ENCODE data around the gene DNAH2.
A peak's percentile ranks its signal among the peaks of the same experiment; 100 is the strongest.

The DNAH2 gene

GRCh38 chr17:7716901-7717755 lies at the start of gene DNAH2:
DNAH2 (plus strand) TSS chr17:7717744; CDS start chr17:7719735, 1,991 bp downstream.
- DNase-seq, result peak; percentile 83

- DNase-seq, result no peak
Observed at GRCh38 chr17:7668482-7668881, 49.1 kb upstream of the DNAH2 start.

GRCh38 chr17:7673239-7673638 lies 44.3 kb upstream of the DNAH2 start:
- no peak for DNase-seq

GRCh38 chr17:7674934-7675333 lies 42.6 kb upstream of the DNAH2 start:
- no peak for DNase-seq

GRCh38 chr17:7676533-7676932 lies 41.0 kb upstream of the DNAH2 start:
- DNase-seq, result no peak

GRCh38 chr17:7677388-7678067 lies 40.0 kb upstream of the DNAH2 start:
- no peak for DNase-seq

GRCh38 chr17:7684851-7685532 lies 32.6 kb upstream of the DNAH2 start:
- no peak for DNase-seq

- peak; percentile 51 for DNase-seq
Observed at GRCh38 chr17:7685533-7686221, 31.9 kb upstream of the DNAH2 start.

GRCh38 chr17:7686222-7687071 lies 31.1 kb upstream of the DNAH2 start:
- DNase-seq, result no peak

GRCh38 chr17:7687072-7687907 lies 30.3 kb upstream of the DNAH2 start, which contains the start of gene TP53:
TP53 (minus strand) TSS chr17:7687490; CDS start chr17:7676594, 10,896 bp downstream.
- DNase-seq, result no peak

- DNase-seq, result peak; percentile 59
Observed at GRCh38 chr17:7687908-7688807, 29.4 kb upstream of the DNAH2 start, which contains the start of gene WRAP53. WRAP53 (plus strand) TSS chr17:7688477; CDS start chr17:7688649, 172 bp downstream.

GRCh38 chr17:7688808-7689316 lies 28.7 kb upstream of the DNAH2 start:
- no peak for DNase-seq

GRCh38 chr17:7695586-7695985 lies 22.0 kb upstream of the DNAH2 start:
- no peak for DNase-seq

GRCh38 chr17:7697828-7698588 lies 19.5 kb upstream of the DNAH2 start:
- no peak for DNase-seq

GRCh38 chr17:7700510-7700909 lies 17.0 kb upstream of the DNAH2 start:
- no peak for DNase-seq

GRCh38 chr17:7701681-7702080 lies 15.9 kb upstream of the DNAH2 start:
- DNase-seq, result no peak

GRCh38 chr17:7702776-7703175 lies 14.8 kb upstream of the DNAH2 start:
- no peak for DNase-seq

GRCh38 chr17:7703584-7704479 lies 13.7 kb upstream of the DNAH2 start:
- DNase-seq, result no peak

Data from 8988T (cell line).